Esophagus squamous epithelium (tissue), 4 donors: ENCODE data around the gene CYTH2.

Source experiments
- CTCF ChIP-seq, 6 experiments: fragments of 450-650 bp in 4 of 6; fragments of 200-600 bp in 2 of 6; sonication (generic) in 2 of 6; IDR thresholded peaks; one replicate each; pipeline ENCODE4 v1.5.1; 2016 to 2019; ENCODE audit warnings: antibody characterized with exemption in 6 of 6, mild to moderate bottlenecking in 4 of 6, moderate library complexity in 4 of 6
- POLR2A ChIP-seq, 4 donors: fragments of 450-650 bp; IDR thresholded peaks; one replicate each; pipeline ENCODE4 v1.6.1; 2017; ENCODE audit warnings: antibody characterized with exemption in 4 of 4, mild to moderate bottlenecking in 4 of 4, moderate library complexity in 3 of 4

- no peak for TF ChIP-seq CTCF (IDR thresholded peaks at IDR 0.05)
- TF ChIP-seq POLR2A (IDR thresholded peaks at IDR 0.05), result no peak
These were observed 26.8 kb upstream of the CYTH2 start for GRCh38 chr19:48442116-48443035.
